HepG2 (cell line): ENCODE data around the gene KIF2C. TPM values are rescaled to one million over a fixed set of nuclear protein-coding genes. Genes with fewer than 3 reads are reported as not detected.
A peak's percentile ranks its signal among the peaks of the same experiment; 100 is the strongest.

Experiments
- ATAC-seq: fragments of 200-7000 bp; cut with Tn5 transposase; 3 replicates; pipeline ENCODE4 v1.9.1; 2020; ENCODE audit warnings: mild to moderate bottlenecking, moderate library complexity
- BruUV-seq: library from RNA; stranded (reverse); fragments of 400-500 nt; replicated peaks from 2 replicates; lab custom pipeline; 2021; lab: Mats Ljungman, UMichigan
- CTCF ChIA-PET: fragments of 300-600 bp; formaldehyde crosslinking; extraction: SDS; loops from one replicate; lab custom pipeline; 2021; ENCODE audit warnings: low total read pairs, inconsistent platforms, low intra/inter-chr PET ratio; lab: Yijun Ruan, JAX
- POLR2A ChIA-PET: fragments of 350-600 bp; sonication (Branson Sonifier 250); formaldehyde crosslinking; loops from one replicate; lab custom pipeline; 2020; ENCODE audit warnings: antibody characterized with exemption, inconsistent platforms; lab: Yijun Ruan, JAX
- DNase-seq: peaks from one replicate; pipeline ENCODE4 v3.0.0-alpha.2; 2015; ENCODE audit warnings: low spot score
- FAIRE-seq: peaks from 3 replicates; lab custom pipeline; 2011; peaks lifted over from hg19 to GRCh38; lab: Jason Lieb, UNC
- H2AFZ ChIP-seq: one replicate; pipeline ENCODE4 v1.6.1; 2011; ENCODE audit warnings: low read length, inconsistent platforms
- H3K27ac ChIP-seq: fragments of 300-600 bp; 3 replicates; pipeline ENCODE4 v1.8.0; 2011; ENCODE audit warnings: mixed run types, mild to moderate bottlenecking, mixed read lengths, low read length, inconsistent platforms; ENCODE audit not compliant: insufficient read depth; ENCODE audit errors: extremely low read length
- H3K27me3 ChIP-seq, 2 experiments: fragments of 200-600 bp in 1 of 2; 2 replicates in 1 of 2; 3 replicates in 1 of 2; pipeline versions ENCODE4 v1.6.0 to v1.8.0; 2011; ENCODE audit warnings: low read length in 2 of 2, mild to moderate bottlenecking in 2 of 2, moderate library complexity in 2 of 2, inconsistent platforms in 1 of 2; ENCODE audit not compliant: insufficient read depth in 2 of 2, control insufficient read depth in 1 of 2
- H3K36me3 ChIP-seq, 2 experiments: fragments of 200-600 bp in 1 of 2; replicated peaks in 1 of 2; 2 replicates in 1 of 2; 3 replicates in 1 of 2; pipeline versions ENCODE4 v1.5.1 to v1.8.0; 2011; ENCODE audit warnings: low read length in 2 of 2, inconsistent platforms in 1 of 2; ENCODE audit not compliant: insufficient read depth in 2 of 2, control insufficient read depth in 1 of 2
- H3K4me1 ChIP-seq: 2 replicates; pipeline ENCODE4 v1.5.1; 2012; ENCODE audit warnings: low read length, inconsistent platforms; ENCODE audit not compliant: insufficient read depth
- H3K4me2 ChIP-seq: 2 replicates; pipeline ENCODE4 v1.6.0; 2011; ENCODE audit warnings: low read depth, low read length, inconsistent platforms
- H3K4me3 ChIP-seq, 3 experiments: fragments of 200-600 bp in 1 of 3; sonication (generic), shearing (Covaris generic) in 1 of 3; replicated peaks in 1 of 3; 2 replicates each; pipeline ENCODE4 v1.5.1; 2011 to 2016; ENCODE audit warnings: low read length in 3 of 3, inconsistent platforms in 2 of 3, low read depth in 2 of 3, mild to moderate bottlenecking in 2 of 3, control low read depth in 1 of 3, mixed read lengths in 1 of 3; ENCODE audit not compliant: insufficient read depth in 1 of 3
- H3K79me2 ChIP-seq: one replicate; pipeline ENCODE4 v1.6.1; 2011; ENCODE audit warnings: low read length, inconsistent platforms; ENCODE audit not compliant: insufficient read depth
- H3K9ac ChIP-seq: 2 replicates; pipeline ENCODE4 v1.6.0; 2011; ENCODE audit warnings: mild to moderate bottlenecking, low read depth, low read length, inconsistent platforms; ENCODE audit not compliant: insufficient read depth
- H3K9me3 ChIP-seq: 2 replicates; pipeline ENCODE4 v1.5.1; 2012; ENCODE audit warnings: mild to moderate bottlenecking, low read length
- H4K20me1 ChIP-seq: 2 replicates; pipeline ENCODE4 v1.6.0; 2011; ENCODE audit warnings: inconsistent platforms, mild to moderate bottlenecking, low read length, moderate library complexity; ENCODE audit not compliant: insufficient read depth
- AGO2 ChIP-seq: fragments of 200-400 bp; formaldehyde crosslinking; optimal IDR thresholded peaks from 2 replicates; pipeline ENCODE3; 2017; ENCODE audit warnings: mild to moderate bottlenecking, low read depth, low read length, moderate library complexity
- DNMT1 ChIP-seq: sonication (generic); formaldehyde crosslinking; IDR thresholded peaks from 2 replicates; pipeline ENCODE4 v1.5.1; 2020; ENCODE audit warnings: mild to moderate bottlenecking, missing genetic modification reagents
- HOXA3 ChIP-seq: sonication (generic); formaldehyde crosslinking; IDR thresholded peaks from 2 replicates; pipeline ENCODE4 v1.5.0; 2020; ENCODE audit warnings: missing genetic modification reagents
- KDM5A ChIP-seq: fragments of 200-600 bp; sonication (generic); IDR thresholded peaks from 2 replicates; pipeline ENCODE4 v1.7.0; 2018; ENCODE audit warnings: antibody characterized with exemption, mild to moderate bottlenecking, low read length, borderline replicate concordance
- MAF1 ChIP-seq: sonication (generic); formaldehyde crosslinking; IDR thresholded peaks from 2 replicates; pipeline ENCODE4 v1.5.0; 2020; ENCODE audit warnings: missing genetic modification reagents, borderline replicate concordance
- POLR2A ChIP-seq, 2 experiments: IDR thresholded peaks; 2 replicates each; pipeline ENCODE4 v1.6.1; 2011; ENCODE audit warnings: low read depth in 2 of 2, low read length in 2 of 2, mild to moderate bottlenecking in 1 of 2, moderate library complexity in 1 of 2; ENCODE audit not compliant: insufficient read depth in 1 of 2
- RBFOX2 ChIP-seq: fragments of 200-400 bp; formaldehyde crosslinking; IDR thresholded peaks from 2 replicates; pipeline ENCODE4 v1.6.1; 2017; ENCODE audit warnings: low read depth, mild to moderate bottlenecking, low read length
- SALL1 ChIP-seq: sonication (generic); formaldehyde crosslinking; IDR thresholded peaks from 2 replicates; pipeline ENCODE4 v1.8.0; 2022; ENCODE audit warnings: mild to moderate bottlenecking, missing genetic modification reagents
- SOX13 ChIP-seq, 3 experiments: fragments of 450-650 bp in 1 of 3; sonication (generic) in 1 of 3; formaldehyde crosslinking in 1 of 3; IDR thresholded peaks in 2 of 3; conservative IDR thresholded peaks in 1 of 3; 2 replicates each; pipeline versions ENCODE4 v1.5.0 to v1.6.1; 2016 to 2020; ENCODE audit warnings: antibody characterized with exemption in 1 of 3, mild to moderate bottlenecking in 1 of 3, missing compliant biosample characterization in 1 of 3, missing genetic modification reagents in 1 of 3, moderate library complexity in 1 of 3
- ZBTB33 ChIP-seq: sonication (generic); formaldehyde crosslinking; IDR thresholded peaks from 2 replicates; pipeline ENCODE4 v1.4.0; 2020; ENCODE audit warnings: missing genetic modification reagents
- ZBTB38 ChIP-seq: sonication (generic); formaldehyde crosslinking; IDR thresholded peaks from 2 replicates; pipeline ENCODE4 v1.5.1; 2020; ENCODE audit warnings: mild to moderate bottlenecking, missing genetic modification reagents
- ZC3H13 ChIP-seq: sonication (generic); formaldehyde crosslinking; IDR thresholded peaks from 2 replicates; pipeline ENCODE4 v1.8.1; 2023; ENCODE audit warnings: mild to moderate bottlenecking, missing genetic modification reagents, moderate library complexity
- WGBS: methylation state at CpG from one replicate; pipeline ENCODE4 v1.1.6; 2017; ENCODE audit warnings: low lambda C conversion rate; 5-methylcytosine and 5-hydroxymethylcytosine counted together
- in situ Hi-C: cut with HindIII; loops from 2 replicates; pipeline ENCODE4 v1.10.0; 2017; ENCODE audit warnings: low pct_unique_long_range_greater_than_20kb; ENCODE audit not compliant: extremely low pct_ligation_motif_present
- intact Hi-C: fragments of 100-400 bp; cut with micrococcal nuclease; formaldehyde crosslinking; loops from one replicate; pipeline ENCODE4 v1.10.0; 2022; ENCODE audit not compliant: unreplicated experiment
- polyA plus RNA-seq, 8 experiments: library from polyadenylated mRNA; depleted of rRNA in 3 of 8; stranded (reverse) in 7 of 8; unstranded in 1 of 8; fragments of >200 nt; fragmentation: Illumina TruSeq in 4 of 8; extraction: Trizol in 4 of 8; gene quantifications; 2 replicates each; pipeline versions ENCODE4 v1.2.1 to v1.2.3, GENCODE V29; 2011 to 2016; ENCODE audit warnings: low read depth in 4 of 8, missing spikeins in 1 of 8, mixed read lengths in 1 of 8; ENCODE audit not compliant: insufficient read depth in 1 of 8
- total RNA-seq, 5 experiments: library from RNA; depleted of rRNA; stranded (reverse); fragments of >200 nt; fragmentation: Illumina TruSeq; extraction: Trizol; gene quantifications; 2 replicates each; pipeline ENCODE4 v1.2.3, GENCODE V29; 2016; ENCODE audit warnings: low read depth in 1 of 5
- TF ChIP-seq, protein P1 (sequence below): sonication (generic); formaldehyde crosslinking; conservative IDR thresholded peaks from 2 replicates; pipeline ENCODE4 v1.8.0; 2022; ENCODE audit warnings: low read depth, missing genetic modification reagents
- TF ChIP-seq, protein P2 (sequence below): sonication (generic); IDR thresholded peaks from 2 replicates; pipeline ENCODE4 v1.6.1; 2016; ENCODE audit warnings: low read depth, borderline replicate concordance
- TF ChIP-seq, protein P3 (sequence below): sonication (generic); formaldehyde crosslinking; IDR thresholded peaks from 2 replicates; pipeline ENCODE4 v1.8.1; 2022; ENCODE audit warnings: low read depth, mild to moderate bottlenecking, missing genetic modification reagents

The KIF2C gene
- total and polyA plus RNA-seq, 2 of the 13 experiments (the other 11 are each of a cell fraction or from before 2014, with no cell fraction given) = 29.7 to 53.7 TPM

GRCh38 chr1:44806025-44806703 lies 66.5 kb downstream of the KIF2C start:
- Histone ChIP-seq H3K79me2 (peaks cover 20% of the 10 kb centered on the region), H4K20me1 (0 out of 2 replicates have a peak, but pooled peaks cover 7% of the 10 kb centered on the region), H3K4me1 (peaks cover 73% of the 10 kb centered on the region), H3K27me3 (no peaks in the 10 kb centered on the region), H3K4me2 (peak overlapping the region; percentile 98), H3K27ac (peak overlapping the region; percentile 100), H3K9ac (peak overlapping the region; percentile 99), H2AFZ (no peak overlapping the region), H3K36me3 (peaks cover 6 to 38% of the 10 kb centered on the region in 2 experiments; a peak in 4 of 5 replicates)
- in situ Hi-C loops (no loop called here), intact Hi-C loops (no loop called here)
- CTCF ChIA-PET = no interaction called here
- no peak for ATAC-seq
- 95% methylated on average over 43 of the region's 70 CpGs for WGBS
- peak; percentile 91 for TF ChIP-seq ZBTB38
- TF ChIP-seq, protein P1, sequence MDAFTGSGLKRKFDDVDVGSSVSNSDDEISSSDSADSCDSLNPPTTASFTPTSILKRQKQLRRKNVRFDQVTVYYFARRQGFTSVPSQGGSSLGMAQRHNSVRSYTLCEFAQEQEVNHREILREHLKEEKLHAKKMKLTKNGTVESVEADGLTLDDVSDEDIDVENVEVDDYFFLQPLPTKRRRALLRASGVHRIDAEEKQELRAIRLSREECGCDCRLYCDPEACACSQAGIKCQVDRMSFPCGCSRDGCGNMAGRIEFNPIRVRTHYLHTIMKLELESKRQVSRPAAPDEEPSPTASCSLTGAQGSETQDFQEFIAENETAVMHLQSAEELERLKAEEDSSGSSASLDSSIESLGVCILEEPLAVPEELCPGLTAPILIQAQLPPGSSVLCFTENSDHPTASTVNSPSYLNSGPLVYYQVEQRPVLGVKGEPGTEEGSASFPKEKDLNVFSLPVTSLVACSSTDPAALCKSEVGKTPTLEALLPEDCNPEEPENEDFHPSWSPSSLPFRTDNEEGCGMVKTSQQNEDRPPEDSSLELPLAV (CRISPR knock-in tag) = no peak
- TF ChIP-seq RBFOX2 = peak; percentile 70
- 0 out of 2 replicates have a peak, but pooled peaks have one; percentile 45 for TF ChIP-seq DNMT1 (CRISPR knock-in tag)
- TF ChIP-seq, protein P2, sequence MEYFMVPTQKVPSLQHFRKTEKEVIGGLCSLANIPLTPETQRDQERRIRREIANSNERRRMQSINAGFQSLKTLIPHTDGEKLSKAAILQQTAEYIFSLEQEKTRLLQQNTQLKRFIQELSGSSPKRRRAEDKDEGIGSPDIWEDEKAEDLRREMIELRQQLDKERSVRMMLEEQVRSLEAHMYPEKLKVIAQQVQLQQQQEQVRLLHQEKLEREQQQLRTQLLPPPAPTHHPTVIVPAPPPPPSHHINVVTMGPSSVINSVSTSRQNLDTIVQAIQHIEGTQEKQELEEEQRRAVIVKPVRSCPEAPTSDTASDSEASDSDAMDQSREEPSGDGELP = no peak
- TF ChIP-seq SOX13 (IDR thresholded peaks at IDR 0.05) = no peak
- no peak for TF ChIP-seq SOX13 (CRISPR knock-in tag; conservative IDR thresholded peaks at IDR 0.05 in 1 of 2, IDR thresholded peaks at IDR 0.05 in 1 of 2)
- no peak for TF ChIP-seq MAF1 (CRISPR knock-in tag)
- TF ChIP-seq HOXA3 = peak; percentile 11; the same call in 1 of the 2 replicates
- no peak for TF ChIP-seq KDM5A
- peak; percentile 57; the same call in 1 of the 2 replicates for TF ChIP-seq ZC3H13 (CRISPR knock-in tag)
- TF ChIP-seq AGO2 = peak; percentile 83
- no peak for TF ChIP-seq SALL1
- peak; percentile 67; the same call in 1 of the 2 replicates for TF ChIP-seq ZBTB33 (CRISPR knock-in tag)
- TF ChIP-seq, protein P3, sequence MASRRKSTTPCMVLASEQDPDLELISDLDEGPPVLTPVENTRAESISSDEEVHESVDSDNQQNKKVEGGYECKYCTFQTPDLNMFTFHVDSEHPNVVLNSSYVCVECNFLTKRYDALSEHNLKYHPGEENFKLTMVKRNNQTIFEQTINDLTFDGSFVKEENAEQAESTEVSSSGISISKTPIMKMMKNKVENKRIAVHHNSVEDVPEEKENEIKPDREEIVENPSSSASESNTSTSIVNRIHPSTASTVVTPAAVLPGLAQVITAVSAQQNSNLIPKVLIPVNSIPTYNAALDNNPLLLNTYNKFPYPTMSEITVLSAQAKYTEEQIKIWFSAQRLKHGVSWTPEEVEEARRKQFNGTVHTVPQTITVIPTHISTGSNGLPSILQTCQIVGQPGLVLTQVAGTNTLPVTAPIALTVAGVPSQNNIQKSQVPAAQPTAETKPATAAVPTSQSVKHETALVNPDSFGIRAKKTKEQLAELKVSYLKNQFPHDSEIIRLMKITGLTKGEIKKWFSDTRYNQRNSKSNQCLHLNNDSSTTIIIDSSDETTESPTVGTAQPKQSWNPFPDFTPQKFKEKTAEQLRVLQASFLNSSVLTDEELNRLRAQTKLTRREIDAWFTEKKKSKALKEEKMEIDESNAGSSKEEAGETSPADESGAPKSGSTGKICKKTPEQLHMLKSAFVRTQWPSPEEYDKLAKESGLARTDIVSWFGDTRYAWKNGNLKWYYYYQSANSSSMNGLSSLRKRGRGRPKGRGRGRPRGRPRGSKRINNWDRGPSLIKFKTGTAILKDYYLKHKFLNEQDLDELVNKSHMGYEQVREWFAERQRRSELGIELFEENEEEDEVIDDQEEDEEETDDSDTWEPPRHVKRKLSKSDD = 0 out of 2 replicates have a peak, but pooled peaks have one; percentile 37
- TF ChIP-seq POLR2A (IDR thresholded peaks at IDR 0.05; ENCODE audit: insufficient read depth in 1 of 2, low read depth in 2 of 2, low read length in 2 of 2) = peak in 1 of 2 experiments; percentile 2; a peak in 1 of 4 replicates
- TF ChIP-seq, all 625 proteins: peak for 9
- no peaks in the 10 kb centered on the region for H3K9me3 ChIP-seq
- no TSS peak for BruUV-seq
- peak overlapping the region in 1 of 3 experiments; percentile 54; a peak in 1 of 6 replicates for H3K4me3 ChIP-seq
- POLR2A ChIA-PET = interaction anchor here (1.2 to 12.9 kb wide), 8 partner anchors 7 to 497 kb away, joined by 5 to 570 read pairs (median 28); partner anchors contain the start of genes BEST4, HECTD3, PLK3 and RNU5D-1
- FAIRE-seq (no peak), DNase-seq (no peak)
